Measurements from ENCODE around the gene HDDC2.
"Not testable (repeated sequence)": the region's sequence is repeated elsewhere in the genome, so short reads cannot be mapped to it uniquely, and the experiment has no call there.

HDDC2 gene

GRCh38 chr6:125293587-125293986, 8.2 kb downstream of the HDDC2 start:
- Histone ChIP-seq H3K4me3 (ENCODE audit: low read depth in 1 of 2, low read length in 2 of 2) (no peak overlapping the region), H3K4me1 (ENCODE audit: control insufficient read depth in 1 of 2, insufficient read depth in 2 of 2, low read length in 2 of 2) (no peaks in the 10 kb centered on the region), H3K9ac (ENCODE audit: low read depth in 1 of 2, low read length in 2 of 2) (no peak overlapping the region), H3K36me3 (ENCODE audit: control insufficient read depth in 1 of 2, insufficient read depth in 2 of 2, low read length in 2 of 2) (peaks cover 10 to 33% of the 10 kb centered on the region in 2 donors), H3K27me3 (ENCODE audit: control insufficient read depth in 1 of 2, insufficient read depth in 2 of 2, low read length in 2 of 2) (no peaks in the 10 kb centered on the region), H3K27ac (ENCODE audit: low read depth, low read length) (no peak overlapping the region), H3K9me3 (ENCODE audit: control insufficient read depth in 1 of 2, low read length in 2 of 2) (no peaks in the 10 kb centered on the region)

- Histone ChIP-seq H3K27me3 (ENCODE audit: control insufficient read depth in 1 of 2, insufficient read depth in 2 of 2, low read length in 2 of 2) (no peaks in the 10 kb centered on the region), H3K4me3 (ENCODE audit: low read depth in 1 of 2, low read length in 2 of 2) (no peak overlapping the region), H3K9me3 (ENCODE audit: control insufficient read depth in 1 of 2, low read length in 2 of 2) (peaks cover 0 to 4% of the 10 kb centered on the region in 2 donors), H3K9ac (ENCODE audit: low read depth in 1 of 2, low read length in 2 of 2) (no peak overlapping the region), H3K36me3 (ENCODE audit: control insufficient read depth in 1 of 2, insufficient read depth in 2 of 2, low read length in 2 of 2) (peaks cover 5 to 31% of the 10 kb centered on the region in 2 donors), H3K4me1 (ENCODE audit: control insufficient read depth in 1 of 2, insufficient read depth in 2 of 2, low read length in 2 of 2) (no peaks in the 10 kb centered on the region), H3K27ac (ENCODE audit: low read depth, low read length) (no peak overlapping the region)
Measured at GRCh38 chr6:125287718-125288117, 14.0 kb downstream of the HDDC2 start.

- peaks cover 0 to 21% of the 10 kb centered on the region in 2 donors for H3K36me3 ChIP-seq (ENCODE audit: control insufficient read depth in 1 of 2, insufficient read depth in 2 of 2, low read length in 2 of 2)
- no peak overlapping the region for H3K4me3 ChIP-seq (ENCODE audit: low read depth in 1 of 2, low read length in 2 of 2)
- peaks cover 0 to 4% of the 10 kb centered on the region in 2 donors for H3K9me3 ChIP-seq (ENCODE audit: control insufficient read depth in 1 of 2, low read length in 2 of 2)
- H3K27ac ChIP-seq (ENCODE audit: low read depth, low read length): no peak overlapping the region
- H3K9ac ChIP-seq (ENCODE audit: low read depth in 1 of 2, low read length in 2 of 2): no peak overlapping the region
- H3K27me3 ChIP-seq (ENCODE audit: control insufficient read depth in 1 of 2, insufficient read depth in 2 of 2, low read length in 2 of 2): no peaks in the 10 kb centered on the region
- H3K4me1 ChIP-seq (ENCODE audit: control insufficient read depth in 1 of 2, insufficient read depth in 2 of 2, low read length in 2 of 2): no peaks in the 10 kb centered on the region
Measured at GRCh38 chr6:125285936-125286335, 15.8 kb downstream of the HDDC2 start.

- H3K9ac ChIP-seq (ENCODE audit: low read depth in 1 of 2, low read length in 2 of 2): no peak overlapping the region
- H3K27ac ChIP-seq (ENCODE audit: low read depth, low read length): no peak overlapping the region
- no peak overlapping the region for H3K4me3 ChIP-seq (ENCODE audit: low read depth in 1 of 2, low read length in 2 of 2)
- H3K4me1 ChIP-seq (ENCODE audit: control insufficient read depth in 1 of 2, insufficient read depth in 2 of 2, low read length in 2 of 2): no peaks in the 10 kb centered on the region
- H3K36me3 ChIP-seq (ENCODE audit: control insufficient read depth in 1 of 2, insufficient read depth in 2 of 2, low read length in 2 of 2): peaks cover 5 to 27% of the 10 kb centered on the region in 2 donors
- peaks cover 0 to 4% of the 10 kb centered on the region in 2 donors for H3K9me3 ChIP-seq (ENCODE audit: control insufficient read depth in 1 of 2, low read length in 2 of 2)
- no peaks in the 10 kb centered on the region for H3K27me3 ChIP-seq (ENCODE audit: control insufficient read depth in 1 of 2, insufficient read depth in 2 of 2, low read length in 2 of 2)
Measured at GRCh38 chr6:125285353-125285752, 16.4 kb downstream of the HDDC2 start.

- not testable (repeated sequence) for H3K4me1 ChIP-seq (ENCODE audit: control insufficient read depth in 1 of 2, insufficient read depth in 2 of 2, low read length in 2 of 2)
Measured at GRCh38 chr6:125282470-125282869, 19.3 kb downstream of the HDDC2 start.

GRCh38 chr6:125280370-125281035, 21.3 kb downstream of the HDDC2 start:
- not testable (repeated sequence) for H3K4me3 ChIP-seq (ENCODE audit: low read depth in 1 of 2, low read length in 2 of 2); H3K4me1 ChIP-seq (ENCODE audit: control insufficient read depth in 1 of 2, insufficient read depth in 2 of 2, low read length in 2 of 2); H3K27ac ChIP-seq (ENCODE audit: low read depth, low read length); H3K27me3 ChIP-seq (ENCODE audit: control insufficient read depth in 1 of 2, insufficient read depth in 2 of 2, low read length in 2 of 2); H3K9me3 ChIP-seq (ENCODE audit: control insufficient read depth in 1 of 2, low read length in 2 of 2); H3K9ac ChIP-seq (ENCODE audit: low read depth in 1 of 2, low read length in 2 of 2)
- peaks cover 7 to 33% of the 10 kb centered on the region in 2 donors for H3K36me3 ChIP-seq (ENCODE audit: control insufficient read depth in 1 of 2, insufficient read depth in 2 of 2, low read length in 2 of 2)

More at GRCh38 chr6:125282470-125282869, 19.3 kb downstream of the HDDC2 start:
- H3K27ac ChIP-seq (ENCODE audit: low read depth, low read length); H3K4me3 ChIP-seq (ENCODE audit: low read depth in 1 of 2, low read length in 2 of 2); H3K27me3 ChIP-seq (ENCODE audit: control insufficient read depth in 1 of 2, insufficient read depth in 2 of 2, low read length in 2 of 2); H3K9ac ChIP-seq (ENCODE audit: low read depth in 1 of 2, low read length in 2 of 2); H3K9me3 ChIP-seq (ENCODE audit: control insufficient read depth in 1 of 2, low read length in 2 of 2): not testable (repeated sequence)
- H3K36me3 ChIP-seq (ENCODE audit: control insufficient read depth in 1 of 2, insufficient read depth in 2 of 2, low read length in 2 of 2): peaks cover 7 to 25% of the 10 kb centered on the region in 2 donors

GRCh38 chr6:125279961-125280360, 21.8 kb downstream of the HDDC2 start:
- Histone ChIP-seq H3K36me3 (ENCODE audit: control insufficient read depth in 1 of 2, insufficient read depth in 2 of 2, low read length in 2 of 2) (peaks cover 7 to 33% of the 10 kb centered on the region in 2 donors), H3K27me3 (ENCODE audit: control insufficient read depth in 1 of 2, insufficient read depth in 2 of 2, low read length in 2 of 2) (no peaks in the 10 kb centered on the region), H3K9ac (ENCODE audit: low read depth in 1 of 2, low read length in 2 of 2) (no peak overlapping the region), H3K27ac (ENCODE audit: low read depth, low read length) (no peak overlapping the region), H3K4me1 (ENCODE audit: control insufficient read depth in 1 of 2, insufficient read depth in 2 of 2, low read length in 2 of 2) (peaks cover 0 to 4% of the 10 kb centered on the region in 2 donors), H3K4me3 (ENCODE audit: low read depth in 1 of 2, low read length in 2 of 2) (no peak overlapping the region), H3K9me3 (ENCODE audit: control insufficient read depth in 1 of 2, low read length in 2 of 2) (peaks cover 0 to 2% of the 10 kb centered on the region in 2 donors)

- Histone ChIP-seq H3K9me3 (ENCODE audit: control insufficient read depth in 1 of 2, low read length in 2 of 2) (no peaks in the 10 kb centered on the region), H3K27me3 (ENCODE audit: control insufficient read depth in 1 of 2, insufficient read depth in 2 of 2, low read length in 2 of 2) (no peaks in the 10 kb centered on the region), H3K27ac (ENCODE audit: low read depth, low read length) (no peak overlapping the region), H3K9ac (ENCODE audit: low read depth in 1 of 2, low read length in 2 of 2) (no peak overlapping the region), H3K4me3 (ENCODE audit: low read depth in 1 of 2, low read length in 2 of 2) (no peak overlapping the region), H3K36me3 (ENCODE audit: control insufficient read depth in 1 of 2, insufficient read depth in 2 of 2, low read length in 2 of 2) (peaks cover 7 to 39% of the 10 kb centered on the region in 2 donors), H3K4me1 (ENCODE audit: control insufficient read depth in 1 of 2, insufficient read depth in 2 of 2, low read length in 2 of 2) (peaks cover 6 to 8% of the 10 kb centered on the region in 2 donors)
Measured at GRCh38 chr6:125277838-125278237, 23.9 kb downstream of the HDDC2 start.

- peaks cover 6 to 8% of the 10 kb centered on the region in 2 donors for H3K4me1 ChIP-seq (ENCODE audit: control insufficient read depth in 1 of 2, insufficient read depth in 2 of 2, low read length in 2 of 2)
- no peaks in the 10 kb centered on the region for H3K9me3 ChIP-seq (ENCODE audit: control insufficient read depth in 1 of 2, low read length in 2 of 2)
- H3K27ac ChIP-seq (ENCODE audit: low read depth, low read length): no peak overlapping the region
- no peaks in the 10 kb centered on the region for H3K27me3 ChIP-seq (ENCODE audit: control insufficient read depth in 1 of 2, insufficient read depth in 2 of 2, low read length in 2 of 2)
- peaks cover 9 to 49% of the 10 kb centered on the region in 2 donors for H3K36me3 ChIP-seq (ENCODE audit: control insufficient read depth in 1 of 2, insufficient read depth in 2 of 2, low read length in 2 of 2)
- H3K9ac ChIP-seq (ENCODE audit: low read depth in 1 of 2, low read length in 2 of 2): no peak overlapping the region
- H3K4me3 ChIP-seq (ENCODE audit: low read depth in 1 of 2, low read length in 2 of 2): no peak overlapping the region
Measured at GRCh38 chr6:125275779-125276178, 26.0 kb downstream of the HDDC2 start.

GRCh38 chr6:125274935-125275334, 26.8 kb downstream of the HDDC2 start:
- Histone ChIP-seq H3K4me3 (ENCODE audit: low read depth in 1 of 2, low read length in 2 of 2) (no peak overlapping the region), H3K27me3 (ENCODE audit: control insufficient read depth in 1 of 2, insufficient read depth in 2 of 2, low read length in 2 of 2) (no peaks in the 10 kb centered on the region), H3K36me3 (ENCODE audit: control insufficient read depth in 1 of 2, insufficient read depth in 2 of 2, low read length in 2 of 2) (peaks cover 3 to 44% of the 10 kb centered on the region in 2 donors), H3K9ac (ENCODE audit: low read depth in 1 of 2, low read length in 2 of 2) (no peak overlapping the region), H3K27ac (ENCODE audit: low read depth, low read length) (no peak overlapping the region), H3K9me3 (ENCODE audit: control insufficient read depth in 1 of 2, low read length in 2 of 2) (no peaks in the 10 kb centered on the region), H3K4me1 (ENCODE audit: control insufficient read depth in 1 of 2, insufficient read depth in 2 of 2, low read length in 2 of 2) (peaks cover 6 to 12% of the 10 kb centered on the region in 2 donors)

Data from duodenal mucosa (tissue), 2 donors.